Embryonic facial prominence (tissue), 1 donor: ENCODE results near the gene ALPL.
"Not testable (repeated sequence)": the region's sequence is repeated elsewhere in the genome, so short reads cannot be mapped to it uniquely, and the experiment has no call there.

Experiments
- DNase-seq: peaks from one replicate; pipeline ENCODE4 v3.0.0-alpha.2; 2016; ENCODE audit errors: extremely low spot score

ALPL gene

GRCh38 chr1:21507511-21508270 is 1.5 kb upstream of the ALPL start:
- DNase-seq: no peak

- DNase-seq: no peak
Measured at GRCh38 chr1:21508580-21509350, 458 bp upstream of the ALPL start.

- DNase-seq: no peak
Measured at GRCh38 chr1:21510113-21510493, 880 bp downstream of the ALPL start.

- no peak for DNase-seq
Measured at GRCh38 chr1:21510885-21511578, 1.8 kb downstream of the ALPL start.

DNA sequence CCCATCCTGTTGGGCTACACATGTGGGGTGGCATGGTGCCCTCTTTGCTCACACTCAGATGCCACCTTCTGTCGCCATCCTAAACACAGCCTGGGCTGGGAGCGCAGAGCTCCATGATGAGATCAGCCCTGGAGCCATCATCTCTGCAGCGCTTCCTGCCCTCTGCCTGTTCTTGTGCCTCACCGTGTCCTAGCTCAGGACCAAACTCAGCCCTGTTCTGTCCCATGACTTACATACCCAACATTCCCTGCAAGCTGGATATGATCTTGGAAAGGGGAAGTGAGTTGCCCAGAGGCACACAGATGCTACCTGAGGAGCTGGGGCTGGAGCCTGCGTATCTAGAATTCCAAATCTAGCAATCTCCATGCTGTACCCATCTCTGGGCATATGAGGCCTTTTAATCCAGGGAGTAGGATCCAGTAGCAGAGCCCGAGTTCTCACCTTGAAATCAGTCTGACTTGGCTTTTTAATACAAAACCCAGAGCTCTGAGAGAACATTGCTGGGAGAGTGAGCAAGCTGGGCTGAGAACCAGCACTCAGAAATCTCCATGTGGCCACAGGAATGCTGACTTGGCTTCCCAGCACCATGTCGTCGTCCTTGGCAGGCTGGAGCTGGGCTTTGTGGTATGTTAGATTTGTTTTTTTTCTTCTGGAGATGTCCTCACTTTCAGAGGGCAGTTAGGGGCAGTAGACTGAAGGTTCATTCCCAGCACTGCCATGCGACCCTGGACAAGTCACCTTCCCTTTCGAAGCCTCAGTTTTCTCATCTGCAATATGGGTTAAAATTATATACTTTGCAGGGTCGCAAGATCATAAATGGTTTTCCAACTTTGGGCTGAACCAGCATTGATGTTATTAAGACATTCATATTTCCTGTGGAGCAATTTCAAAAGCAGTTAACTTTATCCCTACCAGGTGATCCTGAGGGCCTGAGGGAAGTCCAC is 2.6 kb downstream of the ALPL start:
- no peak for DNase-seq

- DNase-seq: no peak
Measured at GRCh38 chr1:21514245-21514644, 5.0 kb downstream of the ALPL start.

DNA sequence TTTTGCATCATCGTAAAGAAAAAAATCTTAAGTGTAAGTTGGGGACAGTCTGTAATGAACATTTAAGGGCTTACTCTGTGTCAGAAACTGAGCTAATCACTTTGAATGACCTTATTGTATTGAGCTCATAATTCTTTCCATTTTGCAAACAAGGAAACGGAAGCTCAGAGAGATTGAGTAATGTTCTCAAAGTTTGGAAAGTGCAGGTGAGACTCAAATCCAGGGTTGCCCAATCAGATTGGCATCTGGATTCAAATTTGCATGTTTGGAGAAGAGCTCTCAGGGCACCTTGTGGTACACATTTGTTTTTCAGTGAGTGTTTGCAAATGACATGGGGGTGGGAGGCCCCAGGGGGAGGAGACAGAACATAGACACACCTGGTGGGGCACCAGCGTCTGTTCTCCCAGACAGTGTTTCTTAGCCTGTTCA is 8.0 kb downstream of the ALPL start:
- DNase-seq: no peak

GRCh38 chr1:21517660-21518480 is 8.6 kb downstream of the ALPL start:
- no peak for DNase-seq

GRCh38 chr1:21518774-21519455 is 9.7 kb downstream of the ALPL start:
- no peak for DNase-seq

DNA sequence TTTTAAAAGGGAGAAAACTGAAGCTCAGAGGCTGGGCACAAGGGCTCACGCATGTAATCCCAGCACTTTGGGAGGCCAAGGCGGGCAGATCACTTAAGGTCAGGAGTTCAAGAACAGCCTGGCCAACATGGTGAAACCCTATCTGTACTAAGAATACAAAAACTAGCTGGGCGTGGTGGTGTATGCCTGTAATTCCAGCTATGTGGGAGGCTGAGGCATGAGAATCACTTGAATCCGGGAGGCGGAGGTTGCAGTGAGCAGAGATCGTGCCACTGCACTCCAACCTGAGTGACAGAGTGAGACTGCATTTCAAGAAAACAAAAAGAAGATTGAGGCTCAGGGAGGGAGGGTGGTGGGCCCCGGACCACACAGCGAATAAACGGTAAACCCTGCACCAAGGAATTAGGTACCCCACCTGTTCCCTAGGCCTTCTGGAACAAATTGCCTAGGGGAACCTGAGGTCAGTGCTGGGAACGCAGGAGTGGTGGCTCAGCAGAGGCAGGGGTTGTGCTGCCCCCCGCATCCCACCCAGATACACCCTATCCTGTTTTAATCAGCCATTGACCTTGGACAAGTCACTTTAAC is 10.4 kb downstream of the ALPL start:
- not testable (repeated sequence) for DNase-seq

GRCh38 chr1:21520899-21521716 is 11.9 kb downstream of the ALPL start:
- no peak for DNase-seq

DNA sequence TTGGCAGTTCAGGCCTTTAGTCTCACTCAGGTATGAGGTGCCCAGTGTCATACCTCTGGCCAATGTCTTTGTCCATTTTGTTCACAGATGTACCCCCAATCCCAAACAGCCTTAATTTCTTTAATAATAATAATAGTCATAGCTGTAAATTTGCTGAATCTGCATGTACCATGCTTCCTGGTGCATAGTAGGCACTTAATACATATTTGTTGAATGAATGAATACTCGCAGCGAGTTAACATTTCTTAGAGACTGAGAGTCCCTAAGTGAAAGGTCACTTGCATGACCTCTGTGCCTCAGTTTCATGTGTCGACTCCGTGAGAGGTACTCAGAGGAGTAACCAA is 12.5 kb downstream of the ALPL start:
- DNase-seq: no peak

- no peak for DNase-seq
Measured at GRCh38 chr1:21522525-21523038, 13.4 kb downstream of the ALPL start.

DNA sequence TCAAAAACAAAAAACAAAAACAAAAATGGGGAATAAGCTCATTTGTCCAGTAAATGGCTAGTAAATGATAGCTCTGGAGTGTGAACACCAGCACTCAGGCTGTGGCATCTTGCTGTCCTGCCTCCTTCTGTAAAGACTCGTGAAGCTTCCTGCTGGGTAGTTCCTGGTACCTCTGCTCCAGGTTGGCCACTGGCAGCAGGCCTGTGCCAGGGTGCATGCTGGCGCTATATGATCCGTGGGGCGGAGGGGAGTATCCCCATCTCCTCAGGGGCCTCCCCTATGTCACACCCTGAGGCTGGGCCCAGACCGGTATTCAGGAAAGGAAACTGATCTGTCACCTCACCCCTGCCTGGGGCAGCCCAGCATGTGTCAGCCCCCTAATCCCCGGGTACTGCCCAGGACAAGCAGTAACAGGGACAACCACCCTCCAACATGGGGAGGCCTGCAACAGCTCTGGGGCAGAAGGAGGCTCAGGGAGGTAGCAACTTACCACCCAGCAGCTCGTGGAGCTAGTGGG is 14.1 kb downstream of the ALPL start:
- DNase-seq: no peak

- DNase-seq: no peak
Measured at GRCh38 chr1:21524220-21524619, 15.0 kb downstream of the ALPL start.

- no peak for DNase-seq
Measured at GRCh38 chr1:21524686-21525339, 15.6 kb downstream of the ALPL start.

- DNase-seq: no peak
Measured at GRCh38 chr1:21525340-21525717, 16.1 kb downstream of the ALPL start.

DNA sequence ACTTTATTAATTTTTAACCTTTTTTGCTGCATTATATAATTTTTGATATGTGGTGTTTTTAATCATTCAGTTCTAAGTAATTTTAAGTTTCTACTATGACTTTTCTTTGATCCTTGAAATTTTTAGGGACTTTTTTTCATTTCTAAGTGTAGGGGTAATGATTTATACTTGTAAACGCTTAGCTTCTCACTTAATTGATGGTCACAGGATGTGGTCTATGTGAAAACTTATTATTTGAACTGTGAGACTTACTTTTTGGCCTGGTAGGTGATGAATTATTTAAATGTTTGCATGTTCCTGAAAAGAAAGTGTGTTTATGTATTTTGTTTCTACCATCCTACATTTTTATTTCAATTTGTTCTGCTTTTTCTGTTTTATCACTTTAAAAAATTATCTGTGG is 17.2 kb downstream of the ALPL start:
- no peak for DNase-seq
